Stimulated activated CD8-positive, alpha-beta memory T cell treated with anti-CD3 and anti-CD28 coated beads, Interleukin-15, amount 100 ng/mL, for 48 hours (primary cell): ENCODE data around the gene OSBPL7.

Experiments used
- DNase-seq, 2 donors: peaks; one replicate each; pipeline ENCODE4 v3.0.0-alpha.2; 2020; ENCODE audit warnings: low read depth in 2 of 2

Gene OSBPL7

DNA sequence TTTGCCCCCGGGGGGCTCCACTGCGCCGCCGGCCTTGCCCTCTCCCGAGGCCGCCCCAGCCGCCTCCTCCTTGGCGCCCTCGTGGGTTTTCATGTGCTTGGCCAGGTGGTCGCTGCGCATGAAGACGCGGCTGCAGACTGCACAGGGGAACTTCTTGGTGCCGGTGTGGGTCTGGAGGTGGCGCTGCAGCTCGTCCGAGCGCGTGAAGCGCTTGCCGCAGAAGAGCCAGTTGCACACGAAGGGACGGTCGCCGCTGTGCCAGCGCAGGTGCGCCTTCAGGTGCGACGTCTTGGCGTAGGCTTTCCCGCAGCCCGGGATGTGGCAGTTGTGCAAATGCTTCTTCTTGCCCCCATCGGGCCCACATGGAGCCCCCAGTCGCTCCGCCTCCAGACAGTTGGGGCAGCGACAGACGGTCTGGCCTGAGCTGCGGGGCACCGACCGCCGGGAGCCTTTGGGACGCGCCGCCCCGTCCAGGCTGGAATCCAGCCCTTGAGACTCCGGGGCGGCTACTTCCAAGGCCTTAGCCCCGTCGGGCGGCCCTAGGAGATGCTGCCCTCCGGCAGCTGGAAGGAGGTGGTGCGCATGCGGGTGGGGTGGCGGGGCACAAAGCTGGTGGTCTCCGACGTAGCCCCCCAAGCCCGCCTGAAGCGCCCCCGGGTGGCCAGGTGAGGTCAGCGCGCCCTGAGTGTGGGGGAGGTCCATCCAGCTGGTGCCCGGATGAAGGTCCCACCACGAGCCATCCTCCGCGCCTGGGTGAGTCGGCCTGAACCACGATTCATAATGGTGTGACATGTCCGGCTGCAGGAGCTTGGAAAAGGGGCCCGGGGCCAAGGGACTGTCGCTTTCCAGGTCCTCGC is 26.0 kb upstream of the OSBPL7 start:
- no peak for DNase-seq

DNA sequence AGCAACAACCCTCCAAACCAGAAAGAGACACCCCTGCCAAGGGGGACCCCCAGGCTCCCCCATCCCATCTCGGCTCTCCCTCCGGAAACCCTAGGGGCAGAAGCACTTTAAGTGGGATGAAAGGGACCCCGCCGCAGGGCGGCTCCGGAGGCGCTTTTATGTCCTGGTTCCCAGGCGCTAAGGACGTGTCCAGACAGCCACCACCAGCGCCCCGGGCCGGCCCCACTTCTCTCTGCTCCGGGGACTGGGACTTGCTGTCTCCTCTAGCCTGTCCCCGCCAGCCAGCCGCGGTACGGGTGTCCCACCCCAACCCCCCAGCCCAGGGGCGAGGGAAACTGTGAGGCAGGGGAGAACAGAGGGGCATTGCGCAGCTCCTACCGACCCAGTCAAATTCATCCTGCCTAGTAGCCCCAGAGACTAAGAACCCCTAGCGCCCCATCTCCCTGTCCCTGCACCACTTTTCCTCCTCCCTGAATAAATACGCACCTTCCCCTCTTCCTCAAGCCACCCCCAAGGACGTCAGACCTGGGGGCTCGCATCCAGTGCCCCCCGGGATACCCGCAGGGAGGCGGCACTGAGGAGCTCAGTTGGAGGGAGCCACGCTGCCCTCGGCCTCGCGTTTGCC is 25.2 kb upstream of the OSBPL7 start:
- no peak for DNase-seq

DNA sequence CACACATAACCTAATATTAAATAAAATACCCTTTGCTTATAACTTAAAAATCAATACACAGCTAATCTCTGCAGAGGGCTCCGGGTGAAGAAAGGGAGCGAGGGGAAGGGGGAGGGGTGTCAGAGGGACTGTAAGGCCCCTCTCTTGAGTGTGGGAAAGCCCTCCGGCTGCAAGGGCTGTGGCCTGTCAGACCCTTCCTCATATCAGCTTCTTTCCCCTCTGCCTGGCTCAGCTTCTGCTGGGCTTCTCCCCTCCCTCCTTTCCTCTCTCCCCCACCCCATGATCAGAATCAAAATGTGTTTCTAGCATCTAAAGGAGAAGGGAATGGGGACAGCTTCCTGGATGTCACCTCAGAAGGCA is 24.1 kb upstream of the OSBPL7 start:
- DNase-seq, result no peak

DNA sequence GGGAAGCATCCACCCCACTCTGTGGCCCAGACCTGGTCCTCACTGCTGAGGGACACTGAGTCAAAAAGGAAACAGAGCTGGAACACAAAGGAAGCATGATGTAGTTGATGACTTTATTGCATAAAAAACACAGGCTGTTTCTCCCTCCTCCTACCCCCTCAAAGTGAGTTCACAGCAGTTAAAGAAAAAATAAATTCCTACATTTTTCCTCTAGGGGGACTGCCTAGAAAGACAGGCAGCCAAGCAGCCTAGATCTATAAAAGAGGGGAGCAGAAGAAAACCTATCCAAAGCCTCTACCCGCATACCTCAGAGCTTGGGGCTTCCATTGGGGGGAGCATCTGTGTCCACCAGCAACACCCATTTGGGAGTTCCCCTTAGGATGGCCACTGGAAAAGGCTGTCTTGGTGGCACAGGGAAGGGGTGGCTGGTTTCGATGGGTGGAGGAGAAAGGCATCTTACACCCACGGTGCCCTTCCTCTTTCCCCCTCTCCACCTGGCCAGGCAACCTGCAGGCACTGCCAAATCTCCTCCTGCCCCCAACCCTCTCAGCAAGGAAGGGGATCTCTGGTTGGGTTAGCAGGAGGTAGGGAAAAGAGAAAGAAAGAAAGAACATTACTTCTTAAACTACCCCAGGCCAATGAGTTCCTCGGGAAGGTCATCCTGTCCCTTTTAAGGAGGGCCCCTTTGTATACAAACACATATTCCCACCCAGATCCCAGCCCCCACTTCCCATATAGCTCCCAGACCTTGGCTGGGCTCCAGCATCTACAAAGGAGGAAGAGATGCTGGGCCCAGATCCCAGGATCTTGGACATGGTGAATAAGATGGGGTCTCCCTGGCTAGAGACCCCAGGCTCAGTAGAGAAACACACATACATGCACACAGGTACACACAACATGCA is 23.5 kb upstream of the OSBPL7 start:
- DNase-seq, result no peak

DNA sequence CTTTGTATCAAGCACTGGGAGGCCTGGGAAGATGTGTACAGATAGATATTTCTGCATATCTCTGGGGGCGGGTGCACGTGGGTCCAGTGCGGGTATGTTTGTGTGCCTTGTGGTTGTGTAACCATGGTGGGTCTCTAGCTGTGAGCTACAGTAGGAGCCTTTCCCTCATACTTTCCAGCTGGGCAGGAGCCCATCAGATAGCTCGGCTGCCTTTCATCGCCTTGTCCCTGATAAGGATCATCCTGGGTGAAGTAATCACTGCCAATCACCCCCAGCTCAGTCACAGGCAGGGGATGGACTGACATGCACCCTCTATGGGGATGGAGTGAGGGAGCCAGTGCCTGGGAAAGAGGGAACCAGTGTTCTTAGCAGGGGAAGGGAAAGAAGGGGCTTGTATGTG is 22.6 kb upstream of the OSBPL7 start:
- no peak for DNase-seq

DNA sequence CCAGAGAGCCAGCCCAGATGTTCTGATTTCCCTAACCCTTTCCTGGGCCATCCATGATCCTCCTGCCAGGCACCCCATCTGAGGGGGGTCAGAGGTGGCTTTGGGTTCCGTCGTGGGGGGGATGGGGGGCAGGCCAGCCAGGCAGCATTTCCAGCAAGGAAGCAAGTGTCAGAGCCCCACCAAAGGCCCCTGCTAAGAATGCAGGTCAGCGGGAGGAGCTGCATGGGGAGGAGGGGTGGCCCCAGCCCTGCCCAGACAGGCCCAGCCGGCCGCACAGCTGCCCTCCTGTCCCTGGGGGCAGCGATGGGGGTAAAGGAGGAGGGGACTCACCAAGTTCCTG is 21.8 kb upstream of the OSBPL7 start:
- DNase-seq, result no peak

DNA sequence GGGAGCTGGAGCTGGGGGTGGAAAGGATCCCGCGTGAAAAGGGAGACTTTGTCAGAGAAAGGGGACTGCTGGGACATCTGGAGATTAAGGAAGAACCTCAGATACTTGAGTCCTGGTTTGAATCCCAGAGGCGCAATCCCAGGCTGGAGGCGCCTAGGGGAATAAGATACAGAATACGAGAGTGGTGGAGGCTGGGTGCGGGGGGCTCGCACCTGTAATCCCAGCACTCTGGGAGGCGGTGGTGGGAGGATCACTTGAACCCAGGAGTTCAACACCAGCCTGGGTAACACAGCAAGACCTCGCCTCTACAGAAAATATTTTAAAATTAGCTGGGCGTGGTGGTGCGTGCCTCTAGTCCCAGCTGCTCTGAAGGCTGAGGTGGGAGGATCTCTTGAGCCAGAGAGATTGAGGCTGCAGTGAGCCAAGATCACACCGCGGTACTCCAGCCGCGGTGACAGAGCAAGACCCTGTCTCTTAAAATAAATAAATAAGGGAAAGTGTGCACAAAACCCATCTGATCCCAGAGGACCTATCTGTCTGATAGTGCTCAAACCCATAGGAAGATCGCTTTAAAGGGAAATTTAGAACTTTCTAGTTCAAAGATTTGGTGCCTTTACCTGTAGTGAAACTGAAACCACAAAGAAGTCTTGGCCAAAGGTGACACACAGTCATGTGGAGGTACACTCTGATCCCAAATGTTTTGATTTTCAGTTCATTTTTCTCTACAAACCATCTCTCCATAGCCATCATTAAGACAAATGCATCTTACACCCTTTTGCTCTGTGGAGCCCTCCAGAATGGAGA is 20.1 kb upstream of the OSBPL7 start:
- DNase-seq, result no peak

DNA sequence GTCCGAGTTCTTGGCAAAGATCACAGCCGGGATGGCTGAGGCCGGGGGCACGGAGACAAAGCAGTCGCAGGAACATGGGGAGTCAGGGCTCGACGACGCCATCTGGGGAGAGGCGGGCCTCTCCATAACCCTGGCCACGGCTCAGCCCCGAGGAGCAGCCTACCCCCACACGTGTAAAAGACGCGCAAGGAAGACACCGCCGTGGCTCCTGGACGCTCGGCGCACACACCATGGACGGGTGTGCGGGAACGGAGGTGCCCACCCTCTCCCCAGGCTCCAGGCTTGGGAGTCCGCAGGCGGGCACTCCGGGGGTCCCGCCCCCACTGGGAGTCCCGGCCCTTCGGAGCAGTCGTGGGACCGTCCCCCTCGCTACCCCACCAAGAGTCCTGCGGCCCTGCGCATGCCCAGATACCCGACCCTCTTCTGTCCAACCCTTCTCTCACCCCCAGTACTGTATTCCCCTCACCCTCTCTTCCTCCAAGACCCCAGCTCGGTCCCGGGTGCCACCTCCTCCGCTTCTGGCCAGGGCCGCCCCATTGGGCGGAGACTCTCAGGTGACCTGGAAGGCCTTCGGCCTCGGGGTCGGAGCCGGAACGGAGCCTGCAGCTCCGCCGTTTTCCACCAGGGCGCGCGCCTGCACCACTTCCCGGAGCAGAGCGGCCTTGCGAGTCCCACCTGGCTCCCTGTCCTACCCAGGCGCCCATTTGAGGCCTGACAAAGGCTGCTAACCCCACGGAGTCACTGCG is 19.3 kb upstream of the OSBPL7 start, which contains the start of gene SCRN2:
TSS of gene SCRN2 (minus strand) at position 532 of the 746 bp plus-strand sequence. CDS start at position 102, 430 bp downstream.
- peak; percentile 85 to 87 for DNase-seq

DNA sequence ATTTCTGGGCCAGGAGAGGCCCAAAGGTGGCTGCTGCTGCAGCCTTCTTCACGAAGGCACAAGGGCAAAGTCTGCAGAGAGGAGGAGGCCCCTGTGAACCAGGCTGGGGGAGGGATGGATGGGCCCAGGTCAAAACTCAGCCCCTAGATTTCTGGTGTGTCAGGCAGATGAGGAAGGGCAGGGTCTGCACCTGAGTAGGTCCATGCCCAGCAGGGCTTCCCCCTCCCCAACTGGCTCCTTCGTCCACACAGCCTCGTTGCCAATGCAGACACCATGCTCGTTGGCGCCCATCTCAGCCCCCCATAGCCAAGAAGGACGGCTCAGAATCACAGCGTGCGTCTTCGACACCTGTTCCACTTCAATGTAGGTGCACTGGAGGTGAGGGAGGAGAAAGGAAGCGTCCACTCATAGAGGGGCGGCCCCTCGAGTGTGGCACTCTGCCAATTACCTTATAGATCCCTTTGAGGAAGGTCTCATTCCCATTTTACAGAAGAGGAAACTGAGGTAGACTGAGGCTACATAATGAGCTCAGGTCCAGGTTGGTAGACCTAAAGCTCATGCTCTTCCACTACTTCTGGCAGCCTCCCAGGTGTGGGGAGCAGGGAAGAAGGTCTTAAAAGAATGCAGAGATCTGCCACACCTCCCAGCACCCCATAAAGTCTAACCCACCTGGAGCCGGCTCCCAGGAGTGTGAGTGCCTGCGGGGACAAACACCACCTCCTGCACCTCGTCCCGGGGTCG is 18.6 kb upstream of the OSBPL7 start:
- DNase-seq, result no peak

DNA sequence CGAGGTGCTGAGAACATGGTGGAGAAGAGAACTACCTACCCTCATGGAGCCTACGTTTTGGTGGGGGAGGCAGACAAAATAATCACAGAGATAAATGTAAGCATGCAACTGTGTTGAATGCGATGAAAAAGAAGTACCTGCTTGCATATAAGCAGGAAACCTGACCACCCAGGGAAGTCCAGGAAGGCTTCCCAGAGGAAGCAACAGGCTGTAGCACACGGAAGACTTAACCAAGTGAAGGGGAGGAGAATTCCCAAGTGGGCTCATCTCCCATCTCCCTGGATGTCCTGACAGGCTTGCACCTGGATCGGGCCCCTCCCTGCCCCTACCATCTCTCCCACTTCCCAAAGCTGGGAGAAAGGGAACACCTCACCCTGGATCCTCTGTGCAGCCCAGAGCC is 17.5 kb upstream of the OSBPL7 start:
- no peak for DNase-seq

DNA sequence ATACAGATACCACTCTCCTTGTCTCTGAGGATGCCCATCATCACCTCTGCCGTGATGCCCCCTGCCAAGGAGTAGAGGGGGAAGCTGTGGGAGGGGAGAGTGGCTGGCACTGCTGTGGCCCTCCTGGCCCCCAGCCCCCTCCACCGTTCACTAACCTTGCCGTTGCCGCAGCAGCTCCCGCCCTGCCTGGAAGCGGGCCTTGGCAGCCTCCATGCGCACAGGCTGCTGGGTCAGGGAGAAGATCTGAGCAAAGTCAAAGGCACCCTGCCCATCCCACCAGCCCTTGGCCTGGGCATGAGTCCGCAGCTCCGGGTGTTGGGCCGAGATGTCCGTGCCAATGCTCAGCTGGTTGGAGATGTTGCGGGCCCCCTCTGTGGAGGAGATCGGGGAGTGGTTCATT is 17.0 kb upstream of the OSBPL7 start:
- no peak for DNase-seq

DNA sequence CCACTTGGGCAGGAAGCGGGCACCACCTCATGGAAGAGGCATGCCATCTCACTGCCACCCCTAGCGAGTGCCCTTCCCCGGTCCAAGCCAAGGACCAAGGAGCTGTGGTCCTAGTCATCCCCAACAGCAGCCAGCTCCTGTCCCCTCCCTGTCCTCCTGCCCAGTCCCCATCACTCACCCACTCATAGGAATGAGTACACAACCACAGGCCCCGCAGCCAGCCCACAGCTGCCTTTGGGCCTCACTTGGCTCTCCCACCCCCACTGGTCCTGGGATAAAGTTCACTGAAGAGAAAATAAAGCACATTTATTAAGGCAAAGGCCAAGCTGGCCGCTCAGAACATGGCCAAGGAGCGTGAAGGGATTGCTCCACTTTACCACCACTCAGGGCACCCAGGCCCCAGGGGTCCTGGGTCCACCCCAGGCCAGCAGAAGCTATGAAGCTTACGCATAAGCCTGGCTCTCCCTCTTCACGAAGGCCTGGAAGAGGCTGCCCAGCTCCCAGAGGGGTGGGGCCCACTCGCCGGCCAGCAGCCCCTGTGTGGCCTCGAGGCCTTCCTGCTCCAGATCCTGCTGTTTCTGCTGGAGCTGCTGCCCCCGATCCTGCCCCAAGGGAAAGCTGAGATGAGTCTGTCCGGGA is 15.9 kb upstream of the OSBPL7 start:
- DNase-seq, result no peak

DNA sequence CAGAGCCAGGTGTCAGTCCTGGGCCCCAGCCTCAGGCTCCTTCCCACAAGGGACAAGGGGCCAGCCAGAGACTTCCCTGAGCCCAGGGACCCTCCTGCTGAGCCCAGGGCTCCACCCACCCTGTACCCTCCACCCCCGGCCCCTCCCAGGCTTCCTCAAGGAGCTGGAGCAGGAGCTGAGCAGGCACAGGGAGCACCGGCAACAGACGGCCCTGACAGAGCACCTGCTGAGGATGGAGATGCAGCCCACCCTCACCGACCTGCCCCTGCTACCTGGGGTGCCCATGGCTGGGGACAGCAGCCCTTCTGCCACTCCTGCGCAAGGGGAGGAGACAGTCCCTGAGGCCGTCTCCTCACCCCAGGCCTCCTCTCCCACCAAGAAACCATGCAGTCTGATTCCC is 15.0 kb upstream of the OSBPL7 start:
- DNase-seq, result no peak

DNA sequence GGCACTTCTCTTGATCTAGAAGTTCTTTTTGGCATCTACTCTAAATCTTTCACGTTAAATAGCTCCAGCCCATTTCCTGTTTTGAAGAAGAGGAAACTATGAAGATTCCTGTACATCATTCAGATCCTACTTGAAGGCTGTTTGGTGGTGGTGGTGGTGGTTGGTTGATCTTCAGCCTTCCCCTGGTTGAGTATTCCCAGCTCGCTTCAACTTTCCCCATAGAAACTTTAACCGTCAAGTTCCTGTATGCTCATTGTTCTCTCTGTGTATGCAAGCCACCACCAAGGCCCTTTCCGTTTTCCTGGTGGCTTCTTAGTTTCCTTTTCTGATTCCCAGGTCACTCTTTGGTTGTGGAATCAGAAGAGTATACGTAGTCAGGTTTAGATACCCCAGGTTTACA is 13.2 kb upstream of the OSBPL7 start:
- DNase-seq, result no peak

DNA sequence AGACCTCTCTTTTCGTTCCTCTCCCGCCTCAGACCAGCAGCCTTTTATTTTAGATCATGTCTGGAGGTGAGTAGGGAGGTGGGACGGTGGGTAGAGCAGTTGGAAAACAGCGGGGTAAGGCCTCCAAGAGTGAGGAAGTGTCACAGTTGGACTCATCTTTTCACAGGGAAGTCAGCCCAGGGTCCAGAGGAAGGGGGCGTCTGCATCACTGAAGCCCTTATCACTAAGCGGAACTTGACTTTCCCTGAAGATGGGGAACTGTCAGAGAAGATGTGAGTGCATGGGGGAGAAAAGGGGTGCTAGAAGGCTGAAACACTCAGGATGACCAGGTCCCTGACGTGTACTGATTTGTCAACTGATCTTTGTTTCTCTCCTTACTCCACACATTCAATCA is 10.3 kb upstream of the OSBPL7 start:
- no peak for DNase-seq

DNA sequence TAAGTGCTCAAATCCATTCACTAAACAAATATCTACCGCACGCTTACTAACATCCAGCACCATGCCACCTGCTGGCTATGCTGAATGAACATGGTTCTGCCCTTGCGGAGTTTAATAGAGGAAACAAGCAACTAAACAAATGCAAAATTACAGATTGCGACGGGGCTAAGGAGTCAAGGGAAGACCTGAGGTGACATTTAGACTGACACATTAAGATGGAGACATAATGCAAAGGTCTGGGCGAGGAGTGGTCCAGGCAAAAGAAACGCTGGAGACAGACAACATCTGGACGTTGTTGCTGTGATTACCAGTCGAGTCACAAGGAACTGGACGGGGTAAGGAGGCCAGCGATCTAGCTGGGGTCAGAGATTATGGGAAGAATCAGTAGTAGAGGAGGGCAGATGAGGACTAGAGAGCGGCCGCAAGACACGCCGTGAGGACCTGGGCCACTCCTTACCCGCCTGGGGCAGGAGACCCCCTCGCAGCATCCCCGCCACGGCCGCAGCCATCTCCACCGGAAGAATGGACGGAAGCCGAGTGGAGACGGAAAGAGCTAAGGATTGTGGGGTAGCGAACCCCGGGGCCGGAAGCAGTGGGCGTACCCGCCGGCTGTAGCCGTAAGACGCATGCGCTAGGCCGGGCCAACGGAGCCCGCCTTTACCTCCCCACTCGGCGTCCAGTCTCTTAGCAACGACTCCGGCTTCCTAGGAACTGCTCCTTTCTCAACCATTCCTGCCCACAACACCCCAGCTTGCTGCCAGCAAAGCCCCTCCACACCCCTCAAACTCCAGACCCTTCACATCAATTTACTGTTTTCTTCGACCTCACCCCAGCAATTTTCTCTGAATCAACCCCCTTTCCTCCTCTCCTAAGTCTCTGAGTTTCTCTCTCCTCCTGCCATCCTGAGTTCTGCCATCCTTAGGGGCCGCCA is 9.7 kb upstream of the OSBPL7 start, which contains the start of the genes LRRC46 and MRPL10:
TSS of gene LRRC46 (plus strand) at position 668 of the 931 bp plus-strand sequence. CDS start 320 bp downstream, outside the sequence.
TSS of gene MRPL10 (minus strand) at position 539 of the 931 bp plus-strand sequence. CDS start at position 509, 30 bp downstream.
- DNase-seq, result peak; percentile 90 to 91

DNA sequence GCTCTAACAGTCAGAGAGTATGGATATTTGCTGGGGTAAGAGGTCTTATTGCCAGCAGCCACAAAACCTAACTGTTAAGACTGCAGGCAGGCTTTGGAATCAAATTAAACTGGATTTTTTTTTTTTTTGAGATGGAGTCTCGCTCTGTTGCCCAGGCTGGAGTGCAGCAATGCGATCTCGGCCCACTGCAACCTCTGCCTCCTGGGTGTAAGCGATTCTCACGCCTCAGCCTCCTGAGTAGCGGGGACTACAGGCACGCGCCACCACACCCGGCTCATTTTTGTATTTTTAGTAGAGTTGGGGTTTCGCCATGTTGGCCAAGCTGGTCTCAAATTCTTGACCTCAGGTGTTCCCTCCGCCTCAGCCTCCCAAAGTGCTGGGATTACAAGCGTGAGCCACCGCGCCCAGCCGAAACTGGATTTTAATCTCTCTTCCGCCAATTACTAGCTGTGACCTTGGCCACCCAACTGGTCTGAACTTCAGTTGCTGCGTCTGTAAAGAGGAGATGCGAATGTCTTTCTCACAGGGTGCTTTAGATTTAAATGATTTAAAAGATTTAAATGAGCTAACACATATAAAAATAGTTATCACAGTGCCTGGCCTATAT is 8.9 kb upstream of the OSBPL7 start:
- no peak for DNase-seq

DNA sequence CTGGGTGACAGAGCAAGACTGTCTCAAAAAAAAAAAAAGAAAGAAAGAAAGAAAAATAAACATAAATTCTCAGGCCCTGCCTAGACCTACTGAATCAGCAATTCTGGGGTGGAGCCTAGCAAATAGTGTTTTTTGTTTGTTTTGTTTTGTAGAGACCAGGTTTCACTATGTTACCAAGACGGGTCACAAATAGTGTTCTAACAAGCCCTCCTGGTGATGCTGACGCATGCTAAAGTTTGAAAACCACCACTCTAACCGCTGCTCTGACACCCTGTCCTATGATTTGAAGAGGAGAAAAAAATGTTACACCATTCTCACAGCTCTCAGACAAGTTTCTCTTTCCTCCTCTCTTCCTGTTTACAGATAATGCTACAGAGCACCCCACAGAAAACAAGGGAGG is 8.3 kb upstream of the OSBPL7 start:
- no peak for DNase-seq
